ENCODE data around the gene TMEM254. TPM values are rescaled to one million over a fixed set of nuclear protein-coding genes. Genes with fewer than 3 reads are reported as not detected.
"Not testable (repeated sequence)": the region's sequence is repeated elsewhere in the genome, so short reads cannot be mapped to it uniquely, and the experiment has no call there.

Gene TMEM254
- total RNA-seq (10 to 100 TPM; 15.6 to 27.3 TPM), polyA plus RNA-seq (ENCODE audit: insufficient read length in 2 of 2) (10 to 100 TPM; 44.7 to 46.9 TPM)
- long read RNA-seq, donor 1, transcript TMEM254-205 (4 exons, 2,042 nt), result major isoform, 12 of 21 reads
- long read RNA-seq, donor 1, transcript TMEM254-209 (4 exons, 1,963 nt), result minor isoform, 6 of 21 reads
- long read RNA-seq, donor 1, partial matches to known transcripts, result 0 of 21 reads
- long read RNA-seq, donor 1, other reads (novel, unspliced or antisense), result 0 of 21 reads
- long read RNA-seq, donor 2, partial matches to known transcripts, result 0 of 8 reads
- long read RNA-seq, donor 2, other reads (novel, unspliced or antisense), result 0 of 8 reads
- long read RNA-seq, donor 3, transcript TMEM254-205 (4 exons, 2,042 nt), result major isoform, 10 of 19 reads
- long read RNA-seq, donor 3, partial matches to known transcripts, result 8 of 19 reads
- long read RNA-seq, donor 3, other reads (novel, unspliced or antisense), result 0 of 19 reads
- long read RNA-seq, donor 4, transcript TMEM254-205 (4 exons, 2,042 nt), result major isoform, 8 of 16 reads
- long read RNA-seq, donor 4, partial matches to known transcripts, result 0 of 16 reads
- long read RNA-seq, donor 4, other reads (novel, unspliced or antisense), result 0 of 16 reads

DNA sequence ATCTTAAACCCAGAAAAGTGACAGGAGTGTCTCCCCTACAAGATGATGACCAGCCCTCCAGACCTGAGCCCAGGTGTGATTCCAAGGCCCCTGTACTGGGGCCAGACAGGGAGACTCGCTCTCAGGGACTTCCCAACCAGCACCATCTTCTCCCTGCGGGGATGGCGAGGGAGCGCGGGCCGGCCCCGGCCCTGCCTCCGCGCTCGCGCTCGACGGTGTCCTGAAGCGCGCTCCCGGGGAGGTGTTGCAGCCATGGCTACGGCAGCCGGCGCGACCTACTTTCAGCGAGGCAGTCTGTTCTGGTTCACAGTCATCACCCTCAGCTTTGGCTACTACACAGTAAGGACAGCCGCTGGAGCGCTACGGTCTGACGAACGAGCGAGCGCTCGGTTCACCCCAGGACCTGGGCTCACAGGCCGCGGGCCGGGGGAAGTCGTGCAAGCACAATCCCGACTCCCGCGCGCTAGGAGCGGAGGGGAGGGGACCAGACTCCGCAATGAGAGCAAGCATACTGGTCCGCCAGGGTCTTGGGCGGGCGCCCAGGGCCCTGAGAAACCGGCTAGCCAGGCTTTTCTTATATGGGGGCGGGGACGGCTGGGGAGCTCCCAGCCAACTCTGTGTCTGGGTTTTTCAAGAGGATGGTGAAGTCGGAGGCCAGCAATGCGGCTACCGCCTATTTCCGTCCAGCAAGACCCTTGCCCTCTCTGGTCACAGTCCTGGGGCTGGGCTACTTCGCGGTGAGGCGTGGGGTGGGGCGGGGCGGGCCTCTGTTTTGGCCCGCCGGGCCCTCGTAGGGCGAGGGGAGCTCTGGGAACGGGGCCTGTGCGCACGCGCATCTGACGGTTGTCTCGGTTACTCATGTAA is at the start of gene TMEM254:
TMEM254 (plus strand) TSS at position 218 of the 864 bp plus-strand sequence; CDS start at position 253, 35 bp downstream.
- DNase-seq (ENCODE audit: low read depth in 4 of 6, low spot score in 6 of 6), result peak; percentile 87 to 97 (median 90)
- H3K4me3 ChIP-seq (ENCODE audit: low read depth, low read length), result peak within 1 kb of the TSS; percentile 70
- no peaks in the 10 kb centered on the region for H3K9me3 ChIP-seq (ENCODE audit: control insufficient read depth, insufficient read depth, low read length)
- peaks cover 13% of the 10 kb centered on the region for H3K4me1 ChIP-seq (ENCODE audit: control insufficient read depth, insufficient read depth, low read length)
- no peaks in the 10 kb centered on the region for H3K27me3 ChIP-seq (ENCODE audit: control insufficient read depth, insufficient read depth, low read length)
- 0% methylated on average over 64 of the region's 64 CpGs for WGBS (ENCODE audit: insufficient coverage)
- peaks cover 3% of the 10 kb centered on the region for H3K36me3 ChIP-seq (ENCODE audit: control insufficient read depth, insufficient read depth, low read length)
- H3K27ac ChIP-seq (ENCODE audit: low read depth, low read length), result peak within 1 kb of the TSS; percentile 98

- H3K27ac ChIP-seq (ENCODE audit: low read depth, low read length); H3K4me1 ChIP-seq (ENCODE audit: control insufficient read depth, insufficient read depth, low read length); H3K27me3 ChIP-seq (ENCODE audit: control insufficient read depth, insufficient read depth, low read length); H3K4me3 ChIP-seq (ENCODE audit: low read depth, low read length); H3K9me3 ChIP-seq (ENCODE audit: control insufficient read depth, insufficient read depth, low read length); H3K36me3 ChIP-seq (ENCODE audit: control insufficient read depth, insufficient read depth, low read length): not testable (repeated sequence)
- WGBS (ENCODE audit: insufficient coverage), result 75% methylated on average over 1 of the region's 3 CpGs
- DNase-seq (ENCODE audit: low read depth in 4 of 6, low spot score in 6 of 6), result peak in 2 of 6 donors; percentile 7 to 9
These were observed 49.3 kb upstream of the TMEM254 start for GRCh38 chr10:80029205-80029604.

DNA sequence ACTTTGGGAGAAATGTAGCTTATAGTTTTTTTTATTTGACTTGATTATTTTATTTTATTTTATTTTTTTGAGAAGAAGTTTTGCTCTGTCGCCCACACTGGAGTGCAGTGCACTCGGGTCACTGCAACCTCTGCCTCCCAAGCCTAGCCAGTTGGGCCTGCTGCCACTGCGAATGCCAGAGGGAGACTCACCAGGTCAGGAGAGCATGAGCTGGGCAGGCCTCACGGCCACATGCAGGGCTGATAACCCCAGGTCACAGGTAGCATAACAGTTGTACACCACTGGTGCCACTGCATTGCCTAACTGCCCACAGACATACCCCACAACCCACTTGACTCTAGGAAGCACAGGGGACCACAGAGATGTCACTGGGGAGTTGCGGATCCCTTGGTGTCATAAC is 48.6 kb upstream of the TMEM254 start:
- H3K4me1 ChIP-seq (ENCODE audit: control insufficient read depth, insufficient read depth, low read length); H3K27ac ChIP-seq (ENCODE audit: low read depth, low read length); DNase-seq (ENCODE audit: low read depth in 4 of 6, low spot score in 6 of 6); H3K36me3 ChIP-seq (ENCODE audit: control insufficient read depth, insufficient read depth, low read length); H3K27me3 ChIP-seq (ENCODE audit: control insufficient read depth, insufficient read depth, low read length); H3K9me3 ChIP-seq (ENCODE audit: control insufficient read depth, insufficient read depth, low read length); H3K4me3 ChIP-seq (ENCODE audit: low read depth, low read length): not testable (repeated sequence)
- 94% methylated on average over 5 of the region's 5 CpGs for WGBS (ENCODE audit: insufficient coverage)

DNA sequence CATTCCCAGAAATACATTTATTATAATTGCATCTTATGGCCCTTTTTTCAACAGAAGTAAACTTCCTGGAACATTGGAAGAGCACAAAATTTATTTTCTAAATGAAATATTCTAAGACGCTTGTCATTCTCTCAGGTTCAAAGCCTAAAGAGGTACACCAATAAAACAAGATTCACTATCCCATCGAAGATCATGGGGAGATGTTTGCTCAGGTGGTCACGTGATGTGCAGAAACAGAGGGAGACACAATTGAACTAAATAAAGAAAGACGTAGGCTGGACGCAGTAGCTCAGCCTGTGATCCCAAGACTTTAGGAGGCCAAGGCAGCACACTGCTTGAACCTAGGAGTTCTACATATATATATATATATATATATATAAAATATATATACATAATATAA is 46.0 kb upstream of the TMEM254 start:
- no peak for DNase-seq (ENCODE audit: low read depth in 4 of 6, low spot score in 6 of 6)
- no peak overlapping the region for H3K4me3 ChIP-seq (ENCODE audit: low read depth, low read length)
- no peak overlapping the region for H3K27ac ChIP-seq (ENCODE audit: low read depth, low read length)
- no peaks in the 10 kb centered on the region for H3K9me3 ChIP-seq (ENCODE audit: control insufficient read depth, insufficient read depth, low read length)
- WGBS (ENCODE audit: insufficient coverage), result no CpG with 5 or more reads among the region's 5 CpGs
- no peaks in the 10 kb centered on the region for H3K4me1 ChIP-seq (ENCODE audit: control insufficient read depth, insufficient read depth, low read length)
- no peaks in the 10 kb centered on the region for H3K27me3 ChIP-seq (ENCODE audit: control insufficient read depth, insufficient read depth, low read length)
- no peaks in the 10 kb centered on the region for H3K36me3 ChIP-seq (ENCODE audit: control insufficient read depth, insufficient read depth, low read length)

DNA sequence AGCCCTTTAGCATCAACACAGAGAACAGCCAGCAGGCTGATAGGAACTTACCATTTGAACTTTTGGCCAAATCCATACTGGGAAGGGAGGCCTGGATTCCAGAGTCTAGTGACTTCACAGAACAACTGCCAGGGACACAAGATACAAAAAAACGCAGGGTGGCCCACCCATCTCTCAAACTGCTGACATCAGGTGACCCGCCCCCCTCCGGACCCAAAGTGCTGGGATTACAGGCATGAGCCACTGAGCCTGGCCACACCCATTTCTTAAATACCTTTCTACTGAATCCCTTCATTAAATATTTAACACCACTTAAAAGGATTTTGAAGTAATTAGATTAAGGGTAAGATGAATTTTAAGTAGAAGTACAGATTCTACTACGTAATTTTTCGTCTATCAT is 43.7 kb upstream of the TMEM254 start:
- not testable (repeated sequence) for H3K27ac ChIP-seq (ENCODE audit: low read depth, low read length); H3K27me3 ChIP-seq (ENCODE audit: control insufficient read depth, insufficient read depth, low read length); H3K4me1 ChIP-seq (ENCODE audit: control insufficient read depth, insufficient read depth, low read length); H3K36me3 ChIP-seq (ENCODE audit: control insufficient read depth, insufficient read depth, low read length); DNase-seq (ENCODE audit: low read depth in 4 of 6, low spot score in 6 of 6); H3K9me3 ChIP-seq (ENCODE audit: control insufficient read depth, insufficient read depth, low read length); H3K4me3 ChIP-seq (ENCODE audit: low read depth, low read length)
- WGBS (ENCODE audit: insufficient coverage), result 88% methylated on average over 1 of the region's 5 CpGs

- not testable (repeated sequence) for H3K27ac ChIP-seq (ENCODE audit: low read depth, low read length); H3K9me3 ChIP-seq (ENCODE audit: control insufficient read depth, insufficient read depth, low read length); H3K4me3 ChIP-seq (ENCODE audit: low read depth, low read length); DNase-seq (ENCODE audit: low read depth in 4 of 6, low spot score in 6 of 6); H3K4me1 ChIP-seq (ENCODE audit: control insufficient read depth, insufficient read depth, low read length); H3K36me3 ChIP-seq (ENCODE audit: control insufficient read depth, insufficient read depth, low read length); H3K27me3 ChIP-seq (ENCODE audit: control insufficient read depth, insufficient read depth, low read length)
- 100% methylated on average over 2 of the region's 3 CpGs for WGBS (ENCODE audit: insufficient coverage)
These were observed 43.0 kb upstream of the TMEM254 start for GRCh38 chr10:80035430-80035829.

DNA sequence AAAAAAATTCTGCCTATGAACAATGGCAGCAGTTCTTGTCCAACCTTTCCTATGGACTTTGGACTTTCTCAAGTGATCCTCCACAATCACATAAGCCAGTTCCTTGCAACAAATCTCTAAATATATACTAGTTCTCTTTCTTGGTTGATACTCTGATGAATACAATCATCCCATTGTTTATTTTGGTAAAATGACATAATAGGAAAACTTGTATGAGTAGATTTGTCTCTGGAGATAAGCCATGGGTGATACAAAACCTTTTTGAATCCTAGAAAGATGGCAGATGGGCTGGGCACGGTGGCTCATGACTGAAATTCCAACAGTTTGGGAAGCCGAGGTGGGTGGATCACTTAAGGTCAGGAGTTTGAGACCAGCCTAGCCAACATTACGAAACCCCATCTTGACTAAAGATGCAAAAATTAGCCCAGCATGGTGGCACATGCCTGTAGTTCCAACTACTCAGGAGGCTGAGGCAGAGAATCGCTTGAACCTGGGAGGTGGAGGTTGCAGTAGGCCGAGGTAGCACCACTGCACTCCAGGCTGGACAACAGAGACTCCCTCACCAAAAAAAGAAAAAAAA is 41.5 kb upstream of the TMEM254 start:
- H3K9me3 ChIP-seq (ENCODE audit: control insufficient read depth, insufficient read depth, low read length); H3K36me3 ChIP-seq (ENCODE audit: control insufficient read depth, insufficient read depth, low read length); H3K4me3 ChIP-seq (ENCODE audit: low read depth, low read length); H3K4me1 ChIP-seq (ENCODE audit: control insufficient read depth, insufficient read depth, low read length); DNase-seq (ENCODE audit: low read depth in 4 of 6, low spot score in 6 of 6); H3K27me3 ChIP-seq (ENCODE audit: control insufficient read depth, insufficient read depth, low read length); H3K27ac ChIP-seq (ENCODE audit: low read depth, low read length): not testable (repeated sequence)
- WGBS (ENCODE audit: insufficient coverage), result 94% methylated on average over 2 of the region's 5 CpGs

DNA sequence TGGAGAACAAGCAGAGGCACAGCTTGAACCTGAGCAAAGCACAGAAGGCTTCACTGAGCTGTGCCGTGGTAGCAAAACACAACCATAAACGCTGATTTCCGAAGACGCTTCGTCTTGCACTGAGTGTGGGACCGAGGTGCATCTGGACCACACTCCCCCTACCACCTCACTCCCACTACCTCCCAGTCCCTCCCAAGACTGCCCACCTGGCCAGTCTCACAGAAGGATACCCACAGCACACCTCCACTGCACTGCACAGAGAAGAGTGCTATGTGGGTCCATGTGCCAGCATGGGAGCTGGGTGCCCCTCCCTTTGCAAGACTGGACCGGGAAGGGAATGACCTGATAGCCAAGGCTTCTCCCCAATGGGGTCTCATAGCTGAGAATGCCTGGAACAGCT is 40.2 kb upstream of the TMEM254 start:
- DNase-seq (ENCODE audit: low read depth in 4 of 6, low spot score in 6 of 6); H3K27me3 ChIP-seq (ENCODE audit: control insufficient read depth, insufficient read depth, low read length); H3K4me3 ChIP-seq (ENCODE audit: low read depth, low read length); H3K36me3 ChIP-seq (ENCODE audit: control insufficient read depth, insufficient read depth, low read length); H3K9me3 ChIP-seq (ENCODE audit: control insufficient read depth, insufficient read depth, low read length); H3K4me1 ChIP-seq (ENCODE audit: control insufficient read depth, insufficient read depth, low read length); H3K27ac ChIP-seq (ENCODE audit: low read depth, low read length): not testable (repeated sequence)
- 93% methylated on average over 1 of the region's 7 CpGs for WGBS (ENCODE audit: insufficient coverage)

GRCh38 chr10:80041162-80041561 is 37.3 kb upstream of the TMEM254 start:
- no peak overlapping the region for H3K4me3 ChIP-seq (ENCODE audit: low read depth, low read length)
- H3K27ac ChIP-seq (ENCODE audit: low read depth, low read length), result no peak overlapping the region
- H3K9me3 ChIP-seq (ENCODE audit: control insufficient read depth, insufficient read depth, low read length), result no peaks in the 10 kb centered on the region
- no CpG with 5 or more reads among the region's 6 CpGs for WGBS (ENCODE audit: insufficient coverage)
- H3K4me1 ChIP-seq (ENCODE audit: control insufficient read depth, insufficient read depth, low read length), result no peaks in the 10 kb centered on the region
- DNase-seq (ENCODE audit: low read depth in 4 of 6, low spot score in 6 of 6), result no peak
- H3K36me3 ChIP-seq (ENCODE audit: control insufficient read depth, insufficient read depth, low read length), result no peaks in the 10 kb centered on the region
- H3K27me3 ChIP-seq (ENCODE audit: control insufficient read depth, insufficient read depth, low read length), result no peaks in the 10 kb centered on the region
